ENCODE measurements around the gene RAB3IL1. TPM values are rescaled to one million over a fixed set of nuclear protein-coding genes. Genes with fewer than 3 reads are reported as not detected.

The RAB3IL1 gene
- total and polyA plus RNA-seq, 9 of the 15 experiments (the other 6 are each of a cell fraction or from before 2014, with no cell fraction given): 0.15 to 42.6 (median 15.5) TPM

- ATAC-seq: no peak
- intact Hi-C loops (cut with micrococcal nuclease) (no loop called here), in situ Hi-C loops (cut with MboI) (no loop called here)
- H3K27me3 ChIP-seq (ENCODE audit: control insufficient read depth in 2 of 2, insufficient read depth in 2 of 2, low read length in 2 of 2): no peaks in the 10 kb centered on the region
- no peak for FAIRE-seq
- POLR2A ChIA-PET: interaction anchor here (1.6 kb wide), 2 partner anchors 91 to 94 kb away, joined by 8 read pairs; partner anchors contain the start of gene FTH1
- H2AFZ ChIP-seq (ENCODE audit: low read depth, low read length): no peak overlapping the region
- H3K9ac ChIP-seq (ENCODE audit: insufficient read depth in 1 of 2, low read depth in 2 of 2, low read length in 2 of 2): peak overlapping the region in 1 of 2 experiments; percentile 40; a peak in 1 of 4 replicates
- H4K20me1 ChIP-seq (replicated peaks; ENCODE audit: control insufficient read depth, insufficient read depth, low read length): no peaks in the 10 kb centered on the region
- BruUV-seq (replicated peaks): no TSS peak
- no peaks in the 10 kb centered on the region for H3K9me3 ChIP-seq (replicated peaks; ENCODE audit: control insufficient read depth, insufficient read depth, low read depth, low read length)
- peaks cover 31 to 76% of the 10 kb centered on the region in 2 experiments for H3K4me1 ChIP-seq (replicated peaks in 1 of 2; ENCODE audit: control insufficient read depth in 2 of 2, insufficient read depth in 2 of 2, low read length in 2 of 2)
- H3K27ac ChIP-seq (ENCODE audit: extremely low read depth, low read depth, low read length): no peak overlapping the region
- H3K36me3 ChIP-seq (ENCODE audit: control insufficient read depth, insufficient read depth, low read length): peaks cover 13% of the 10 kb centered on the region; the same call in 2 of the 3 replicates
- WGBS (ENCODE audit: insufficient coverage, low coverage, missing lambda C conversion rate): 83% methylated on average over 17 of the region's 20 CpGs
- no peak for DNase-seq (ENCODE audit: extremely low read depth in 1 of 4, low spot score in 3 of 4)
- H3K4me3 ChIP-seq: no peak overlapping the region
- TF ChIP-seq KDM2B (CRISPR knock-in tag; IDR thresholded peaks at IDR 0.05) (no peak), PKNOX1 (IDR thresholded peaks at IDR 0.05) (no peak), ZNF24 (IDR thresholded peaks at IDR 0.05) (no peak), ZHX1 (conservative IDR thresholded peaks at IDR 0.05; ENCODE audit: low read length) (no peak), SREBF1 (IDR thresholded peaks at IDR 0.05; ENCODE audit: borderline replicate concordance, low read depth, low read length) (no peak)
- H3K4me2 ChIP-seq (ENCODE audit: insufficient read depth, low read length): no peak overlapping the region
- H3K9me1 ChIP-seq (ENCODE audit: control insufficient read depth, insufficient read depth, low read length): no peaks in the 10 kb centered on the region
- 0 out of 3 replicates have a peak, but pooled peaks cover 3% of the 10 kb centered on the region for H3K79me2 ChIP-seq (ENCODE audit: control insufficient read depth, insufficient read depth, low read length)
- CTCF ChIA-PET (ENCODE audit: low intra/inter-chr PET ratio): interaction anchor here (1.1 kb wide), 1 partner anchor 75 kb away, joined by 4 read pairs; no protein-coding TSS in a partner anchor
Measured at GRCh38 chr11:61872935-61873565, 44.3 kb downstream of the RAB3IL1 start.

Data from K562 (cell line).